HCT116 (cell line): ENCODE results near the gene ELF3.

Source experiments
- CEBPB ChIP-seq: IDR thresholded peaks from 2 replicates; pipeline ENCODE4 v1.6.1; 2012; ENCODE audit warnings: low read depth
- EZH2 ChIP-seq: fragments of 200-600 bp; sonication (generic); IDR thresholded peaks from 2 replicates; pipeline ENCODE4 v1.6.1; 2017; ENCODE audit warnings: antibody characterized with exemption, mixed run types
- JUND ChIP-seq: IDR thresholded peaks from 2 replicates; pipeline ENCODE4 v1.6.1; 2012
- POLR2A ChIP-seq: IDR thresholded peaks from 2 replicates; pipeline ENCODE4 v1.7.0; 2011; ENCODE audit warnings: borderline replicate concordance; ENCODE audit not compliant: insufficient read depth, insufficient read length; ENCODE audit errors: extremely low read depth
- POLR2AphosphoS5 ChIP-seq: IDR thresholded peaks from 2 replicates; pipeline ENCODE4 v1.6.1; 2011; ENCODE audit warnings: mild to moderate bottlenecking, low read depth, low read length, moderate library complexity
- SP1 ChIP-seq: IDR thresholded peaks from 2 replicates; pipeline ENCODE4 v1.6.1; 2012; ENCODE audit warnings: low read depth
- SRF ChIP-seq: IDR thresholded peaks from 2 replicates; pipeline ENCODE4 v1.6.1; 2012; ENCODE audit warnings: low read depth
- TF ChIP-seq, protein P1 (sequence below): IDR thresholded peaks from 2 replicates; pipeline ENCODE4 v1.6.1; 2012
- TF ChIP-seq, protein P2 (sequence below): IDR thresholded peaks from 2 replicates; pipeline ENCODE4 v1.6.1; 2012
- TF ChIP-seq, protein P3 (sequence below), 3 experiments: fragments of 200-600 bp in 1 of 3; sonication (generic) in 1 of 3; IDR thresholded peaks in 2 of 3; conservative IDR thresholded peaks in 1 of 3; 2 replicates each; pipeline ENCODE4 v1.5.1; 2012 to 2017; ENCODE audit warnings: low read depth in 2 of 3, low read length in 2 of 3, antibody characterized with exemption in 1 of 3, borderline replicate concordance in 1 of 3, control low read depth in 1 of 3, mild to moderate bottlenecking in 1 of 3, mixed read lengths in 1 of 3, mixed run types in 1 of 3, moderate library complexity in 1 of 3; ENCODE audit not compliant: insufficient read depth in 1 of 3
- TF ChIP-seq, protein P4 (sequence below): IDR thresholded peaks from 2 replicates; pipeline ENCODE4 v1.6.1; 2012; ENCODE audit warnings: low read depth

DNA sequence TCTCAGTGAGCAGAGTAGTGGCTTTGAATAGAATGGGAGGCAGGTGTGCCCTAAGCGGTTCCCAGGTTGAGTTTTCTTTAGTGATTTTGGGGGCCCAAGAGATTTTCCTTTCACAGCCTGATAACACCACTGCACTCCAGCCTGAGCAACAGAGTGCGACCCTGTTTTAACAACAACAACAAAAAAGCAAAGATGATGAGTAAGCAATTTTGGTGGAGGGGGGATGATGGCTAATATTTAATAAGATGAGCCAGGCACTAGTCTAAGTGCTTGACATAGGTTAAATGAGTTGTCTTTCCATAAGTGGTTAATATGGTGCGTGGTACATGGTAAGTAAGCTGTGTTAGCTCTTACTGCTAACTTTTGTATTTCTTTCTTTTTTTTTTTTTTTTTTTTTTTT, 25.9 kb upstream of the ELF3 start:
- no peak for TF ChIP-seq SP1
- TF ChIP-seq, protein P1, sequence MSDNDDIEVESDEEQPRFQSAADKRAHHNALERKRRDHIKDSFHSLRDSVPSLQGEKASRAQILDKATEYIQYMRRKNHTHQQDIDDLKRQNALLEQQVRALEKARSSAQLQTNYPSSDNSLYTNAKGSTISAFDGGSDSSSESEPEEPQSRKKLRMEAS, result no peak
- no peak for TF ChIP-seq JUND
- TF ChIP-seq, protein P2, sequence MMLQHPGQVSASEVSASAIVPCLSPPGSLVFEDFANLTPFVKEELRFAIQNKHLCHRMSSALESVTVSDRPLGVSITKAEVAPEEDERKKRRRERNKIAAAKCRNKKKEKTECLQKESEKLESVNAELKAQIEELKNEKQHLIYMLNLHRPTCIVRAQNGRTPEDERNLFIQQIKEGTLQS, result no peak
- no peak for TF ChIP-seq POLR2A
- TF ChIP-seq, protein P3, sequence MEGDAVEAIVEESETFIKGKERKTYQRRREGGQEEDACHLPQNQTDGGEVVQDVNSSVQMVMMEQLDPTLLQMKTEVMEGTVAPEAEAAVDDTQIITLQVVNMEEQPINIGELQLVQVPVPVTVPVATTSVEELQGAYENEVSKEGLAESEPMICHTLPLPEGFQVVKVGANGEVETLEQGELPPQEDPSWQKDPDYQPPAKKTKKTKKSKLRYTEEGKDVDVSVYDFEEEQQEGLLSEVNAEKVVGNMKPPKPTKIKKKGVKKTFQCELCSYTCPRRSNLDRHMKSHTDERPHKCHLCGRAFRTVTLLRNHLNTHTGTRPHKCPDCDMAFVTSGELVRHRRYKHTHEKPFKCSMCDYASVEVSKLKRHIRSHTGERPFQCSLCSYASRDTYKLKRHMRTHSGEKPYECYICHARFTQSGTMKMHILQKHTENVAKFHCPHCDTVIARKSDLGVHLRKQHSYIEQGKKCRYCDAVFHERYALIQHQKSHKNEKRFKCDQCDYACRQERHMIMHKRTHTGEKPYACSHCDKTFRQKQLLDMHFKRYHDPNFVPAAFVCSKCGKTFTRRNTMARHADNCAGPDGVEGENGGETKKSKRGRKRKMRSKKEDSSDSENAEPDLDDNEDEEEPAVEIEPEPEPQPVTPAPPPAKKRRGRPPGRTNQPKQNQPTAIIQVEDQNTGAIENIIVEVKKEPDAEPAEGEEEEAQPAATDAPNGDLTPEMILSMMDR (IDR thresholded peaks at IDR 0.05 in 2 of 3, conservative IDR thresholded peaks at IDR 0.05 in 1 of 3; ENCODE audit: borderline replicate concordance in 1 of 3, insufficient read depth in 1 of 3, low read depth in 2 of 3, low read length in 2 of 3), result no peak
- TF ChIP-seq, protein P4, sequence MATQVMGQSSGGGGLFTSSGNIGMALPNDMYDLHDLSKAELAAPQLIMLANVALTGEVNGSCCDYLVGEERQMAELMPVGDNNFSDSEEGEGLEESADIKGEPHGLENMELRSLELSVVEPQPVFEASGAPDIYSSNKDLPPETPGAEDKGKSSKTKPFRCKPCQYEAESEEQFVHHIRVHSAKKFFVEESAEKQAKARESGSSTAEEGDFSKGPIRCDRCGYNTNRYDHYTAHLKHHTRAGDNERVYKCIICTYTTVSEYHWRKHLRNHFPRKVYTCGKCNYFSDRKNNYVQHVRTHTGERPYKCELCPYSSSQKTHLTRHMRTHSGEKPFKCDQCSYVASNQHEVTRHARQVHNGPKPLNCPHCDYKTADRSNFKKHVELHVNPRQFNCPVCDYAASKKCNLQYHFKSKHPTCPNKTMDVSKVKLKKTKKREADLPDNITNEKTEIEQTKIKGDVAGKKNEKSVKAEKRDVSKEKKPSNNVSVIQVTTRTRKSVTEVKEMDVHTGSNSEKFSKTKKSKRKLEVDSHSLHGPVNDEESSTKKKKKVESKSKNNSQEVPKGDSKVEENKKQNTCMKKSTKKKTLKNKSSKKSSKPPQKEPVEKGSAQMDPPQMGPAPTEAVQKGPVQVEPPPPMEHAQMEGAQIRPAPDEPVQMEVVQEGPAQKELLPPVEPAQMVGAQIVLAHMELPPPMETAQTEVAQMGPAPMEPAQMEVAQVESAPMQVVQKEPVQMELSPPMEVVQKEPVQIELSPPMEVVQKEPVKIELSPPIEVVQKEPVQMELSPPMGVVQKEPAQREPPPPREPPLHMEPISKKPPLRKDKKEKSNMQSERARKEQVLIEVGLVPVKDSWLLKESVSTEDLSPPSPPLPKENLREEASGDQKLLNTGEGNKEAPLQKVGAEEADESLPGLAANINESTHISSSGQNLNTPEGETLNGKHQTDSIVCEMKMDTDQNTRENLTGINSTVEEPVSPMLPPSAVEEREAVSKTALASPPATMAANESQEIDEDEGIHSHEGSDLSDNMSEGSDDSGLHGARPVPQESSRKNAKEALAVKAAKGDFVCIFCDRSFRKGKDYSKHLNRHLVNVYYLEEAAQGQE, result no peak
- no peak for TF ChIP-seq CEBPB
- TF ChIP-seq POLR2AphosphoS5, result no peak
- no peak for TF ChIP-seq SRF
- no peak for TF ChIP-seq EZH2
